Lower leg skin (tissue), 3 donors: ENCODE measurements around the gene AEBP1.

ENCODE experiments used
- POLR2A ChIP-seq, 2 donors: fragments of 450-650 bp; IDR thresholded peaks; one replicate each; pipeline ENCODE4 v1.6.1; 2016 to 2017; ENCODE audit warnings: antibody characterized with exemption in 2 of 2, mild to moderate bottlenecking in 1 of 2, moderate library complexity in 1 of 2
- TF ChIP-seq, protein P1 (sequence below), 3 donors: fragments of 450-650 bp; IDR thresholded peaks; one replicate each; pipeline ENCODE4 v1.5.1; 2016; ENCODE audit warnings: antibody characterized with exemption in 3 of 3, mild to moderate bottlenecking in 3 of 3, moderate library complexity in 2 of 3

GRCh38 chr7:44071726-44072363, 32.3 kb upstream of the AEBP1 start:
- TF ChIP-seq, protein P1, sequence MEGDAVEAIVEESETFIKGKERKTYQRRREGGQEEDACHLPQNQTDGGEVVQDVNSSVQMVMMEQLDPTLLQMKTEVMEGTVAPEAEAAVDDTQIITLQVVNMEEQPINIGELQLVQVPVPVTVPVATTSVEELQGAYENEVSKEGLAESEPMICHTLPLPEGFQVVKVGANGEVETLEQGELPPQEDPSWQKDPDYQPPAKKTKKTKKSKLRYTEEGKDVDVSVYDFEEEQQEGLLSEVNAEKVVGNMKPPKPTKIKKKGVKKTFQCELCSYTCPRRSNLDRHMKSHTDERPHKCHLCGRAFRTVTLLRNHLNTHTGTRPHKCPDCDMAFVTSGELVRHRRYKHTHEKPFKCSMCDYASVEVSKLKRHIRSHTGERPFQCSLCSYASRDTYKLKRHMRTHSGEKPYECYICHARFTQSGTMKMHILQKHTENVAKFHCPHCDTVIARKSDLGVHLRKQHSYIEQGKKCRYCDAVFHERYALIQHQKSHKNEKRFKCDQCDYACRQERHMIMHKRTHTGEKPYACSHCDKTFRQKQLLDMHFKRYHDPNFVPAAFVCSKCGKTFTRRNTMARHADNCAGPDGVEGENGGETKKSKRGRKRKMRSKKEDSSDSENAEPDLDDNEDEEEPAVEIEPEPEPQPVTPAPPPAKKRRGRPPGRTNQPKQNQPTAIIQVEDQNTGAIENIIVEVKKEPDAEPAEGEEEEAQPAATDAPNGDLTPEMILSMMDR (IDR thresholded peaks at IDR 0.05), result no peak
- no peak for TF ChIP-seq POLR2A (IDR thresholded peaks at IDR 0.05)
